Keratinocyte (primary cell): ENCODE data around the gene LSAMP. TPM values are rescaled to one million over a fixed set of nuclear protein-coding genes. Genes with fewer than 3 reads are reported as not detected.
A peak's percentile ranks its signal among the peaks of the same experiment; 100 is the strongest.

Experiments
- DNase-seq: peaks from one replicate; pipeline ENCODE4 v3.0.0-alpha.2; 2011; ENCODE audit warnings: low read depth, missing footprints, low spot score
- FAIRE-seq: peaks from 2 replicates; lab custom pipeline; 2011; peaks lifted over from hg19 to GRCh38; lab: Jason Lieb, UNC
- H2AFZ ChIP-seq: 2 replicates; pipeline ENCODE4 v1.6.0; 2012; ENCODE audit warnings: low read length, control low read depth, inconsistent platforms; ENCODE audit not compliant: control insufficient read depth
- H3K27ac ChIP-seq: 2 replicates; pipeline ENCODE4 v1.5.1; 2011; ENCODE audit warnings: low read length; ENCODE audit not compliant: control insufficient read depth, insufficient read depth
- H3K27me3 ChIP-seq: 3 replicates; pipeline ENCODE4 v1.6.0; 2011; ENCODE audit warnings: low read length; ENCODE audit not compliant: control insufficient read depth, insufficient read depth; ENCODE audit errors: extremely low read depth
- H3K36me3 ChIP-seq, 2 experiments: 2 replicates in 1 of 2; 3 replicates in 1 of 2; pipeline ENCODE4 v1.5.1; 2011; ENCODE audit warnings: low read length in 2 of 2, mild to moderate bottlenecking in 1 of 2; ENCODE audit not compliant: control insufficient read depth in 2 of 2, insufficient read depth in 2 of 2; ENCODE audit errors: extremely low read depth in 1 of 2
- H3K4me1 ChIP-seq: 3 replicates; pipeline ENCODE4 v1.5.1; 2011; ENCODE audit warnings: low read length; ENCODE audit not compliant: control insufficient read depth, insufficient read depth; ENCODE audit errors: extremely low read depth
- H3K4me2 ChIP-seq: 3 replicates; pipeline ENCODE4 v1.6.0; 2011; ENCODE audit warnings: low read depth, low read length; ENCODE audit not compliant: control insufficient read depth, insufficient read depth; ENCODE audit errors: extremely low read depth
- H3K4me3 ChIP-seq, 3 experiments: fragments of 200-600 bp in 1 of 3; sonication (generic) in 1 of 3; 2 replicates in 2 of 3; 3 replicates in 1 of 3; pipeline ENCODE4 v1.5.1; 2011 to 2016; ENCODE audit warnings: low read length in 3 of 3, mild to moderate bottlenecking in 3 of 3, control low read depth in 2 of 3, inconsistent platforms in 1 of 3, low read depth in 1 of 3, mixed read lengths in 1 of 3, mixed run types in 1 of 3, moderate library complexity in 1 of 3; ENCODE audit not compliant: control insufficient read depth in 2 of 3, insufficient read depth in 2 of 3; ENCODE audit errors: extremely low read depth in 1 of 3
- H3K79me2 ChIP-seq: 2 replicates; pipeline ENCODE4 v1.6.0; 2012; ENCODE audit warnings: low read length; ENCODE audit not compliant: control insufficient read depth, insufficient read depth
- H3K9ac ChIP-seq: 3 replicates; pipeline ENCODE4 v1.6.0; 2011; ENCODE audit warnings: low read length; ENCODE audit not compliant: control insufficient read depth, insufficient read depth; ENCODE audit errors: extremely low read depth
- H3K9me1 ChIP-seq: 3 replicates; pipeline ENCODE4 v1.6.0; 2011; ENCODE audit warnings: low read length; ENCODE audit not compliant: control insufficient read depth, insufficient read depth; ENCODE audit errors: extremely low read depth
- H3K9me3 ChIP-seq: 2 replicates; pipeline ENCODE4 v1.5.1; 2012; ENCODE audit warnings: low read depth, low read length; ENCODE audit not compliant: control insufficient read depth
- H4K20me1 ChIP-seq: 3 replicates; pipeline ENCODE4 v1.6.0; 2011; ENCODE audit warnings: low read length; ENCODE audit not compliant: control insufficient read depth, insufficient read depth; ENCODE audit errors: extremely low read depth
- CTCF ChIP-seq, 3 experiments: IDR thresholded peaks in 1 of 3; conservative IDR thresholded peaks in 1 of 3; optimal IDR thresholded peaks in 1 of 3; 2 replicates in 2 of 3; 3 replicates in 1 of 3; pipeline versions ENCODE3 to v1.5.1; 2011; ENCODE audit warnings: low read length in 3 of 3, mild to moderate bottlenecking in 3 of 3, moderate library complexity in 2 of 3, control low read depth in 1 of 3, inconsistent platforms in 1 of 3; ENCODE audit not compliant: insufficient read depth in 2 of 3; ENCODE audit errors: extremely low read depth in 1 of 3
- EZH2 ChIP-seq: IDR thresholded peaks from one replicate; pipeline ENCODE4 v1.6.1; 2012; ENCODE audit warnings: inconsistent platforms, mild to moderate bottlenecking, low read length, moderate library complexity
- dilution Hi-C: fragments of 300-500 bp; cut with MboI; formaldehyde crosslinking; loops from one replicate; pipeline ENCODE4 v1.7.0; 2020; ENCODE audit warnings: low sequenced_read_pairs; ENCODE audit not compliant: extremely low pct_ligation_motif_present
- polyA plus RNA-seq, 5 experiments: library from polyadenylated mRNA; depleted of rRNA in 3 of 5; stranded (reverse) in 3 of 5; stranded (forward) in 1 of 5; unstranded in 1 of 5; fragments of >200 nt; gene quantifications; 1 replicate in 1 of 5; 2 replicates in 3 of 5; 3 replicates in 1 of 5; pipeline versions ENCODE4 v1.2.1 to v1.2.3, GENCODE V29; 2011 to 2012; ENCODE audit warnings: missing spikeins in 2 of 5, low read depth in 1 of 5, low replicate concordance in 1 of 5

LSAMP gene
- polyA plus RNA-seq, 1 donor (not counting 4 experiments of a cell fraction or from before 2014, with no cell fraction given), result 0.12 TPM

- no peaks in the 10 kb centered on the region for H3K79me2 ChIP-seq
- H3K36me3 ChIP-seq, result no peaks in the 10 kb centered on the region
- peak overlapping the region; percentile 80 for H2AFZ ChIP-seq
- no peak overlapping the region for H3K4me3 ChIP-seq
- H3K9me1 ChIP-seq, result no peaks in the 10 kb centered on the region
- peak overlapping the region; percentile 30 for H3K27ac ChIP-seq
- TF ChIP-seq CTCF (optimal IDR thresholded peaks at IDR 0.05 in 1 of 3, IDR thresholded peaks at IDR 0.05 in 1 of 3, conservative IDR thresholded peaks at IDR 0.05 in 1 of 3; ENCODE audit: extremely low read depth in 1 of 3, insufficient read depth in 2 of 3, low read length in 3 of 3), result no peak
- TF ChIP-seq EZH2, result no peak
- dilution Hi-C loops, result no loop called here
- H3K4me2 ChIP-seq, result peak overlapping the region; percentile 30
- DNase-seq, result no peak
- H3K4me1 ChIP-seq, result peaks cover 76% of the 10 kb centered on the region
- H3K9me3 ChIP-seq, result no peaks in the 10 kb centered on the region
- FAIRE-seq, result peak; percentile 26
- no peaks in the 10 kb centered on the region for H3K27me3 ChIP-seq
- no peak overlapping the region for H3K9ac ChIP-seq
- H4K20me1 ChIP-seq, result no peaks in the 10 kb centered on the region
Observed at GRCh38 chr3:115828401-115828800, 616.9 kb downstream of the LSAMP start.

- H3K9me1 ChIP-seq, result no peaks in the 10 kb centered on the region
- peak overlapping the region; percentile 2 for H2AFZ ChIP-seq
- peaks cover 75% of the 10 kb centered on the region for H3K4me1 ChIP-seq
- H3K79me2 ChIP-seq, result no peaks in the 10 kb centered on the region
- H3K27ac ChIP-seq, result no peak overlapping the region
- no peaks in the 10 kb centered on the region for H4K20me1 ChIP-seq
- dilution Hi-C loops, result no loop called here
- peak overlapping the region; percentile 4 for H3K4me2 ChIP-seq
- H3K9me3 ChIP-seq, result no peaks in the 10 kb centered on the region
- no peak for TF ChIP-seq CTCF (optimal IDR thresholded peaks at IDR 0.05 in 1 of 3, IDR thresholded peaks at IDR 0.05 in 1 of 3, conservative IDR thresholded peaks at IDR 0.05 in 1 of 3; ENCODE audit: extremely low read depth in 1 of 3, insufficient read depth in 2 of 3, low read length in 3 of 3)
- no peak for TF ChIP-seq EZH2
- no peaks in the 10 kb centered on the region for H3K36me3 ChIP-seq
- H3K4me3 ChIP-seq, result no peak overlapping the region
- FAIRE-seq (peak; percentile 74), DNase-seq (no peak)
- H3K27me3 ChIP-seq, result no peaks in the 10 kb centered on the region
- H3K9ac ChIP-seq, result no peak overlapping the region
Observed at GRCh38 chr3:115827495-115827894, 617.8 kb downstream of the LSAMP start.
